Measurements from ENCODE around the gene DCAF16. TPM values are rescaled to one million over a fixed set of nuclear protein-coding genes. Genes with fewer than 3 reads are reported as not detected.

The DCAF16 gene
- total RNA-seq, 1 experiment from 2014 or later: 34.8 TPM

GRCh38 chr4:17753646-17754045 lies 56.9 kb downstream of the DCAF16 start:
- H3K4me1 Mint-ChIP-seq (ENCODE audit: low read depth, unreplicated experiment): no peaks in the 10 kb centered on the region
- no peak overlapping the region for H3K4me3 Mint-ChIP-seq (ENCODE audit: low read depth, unreplicated experiment)
- H3K9me3 Mint-ChIP-seq (ENCODE audit: low read depth, unreplicated experiment): no peaks in the 10 kb centered on the region
- TF ChIP-seq CTCF (IDR thresholded peaks at IDR 0.05; ENCODE audit: unreplicated experiment): no peak
- CTCF ChIA-PET: interaction anchor here (0.6 kb wide), 1 partner anchor 89 kb away, joined by 3 read pairs; no protein-coding TSS in a partner anchor
- H3K36me3 Mint-ChIP-seq (ENCODE audit: insufficient read depth, unreplicated experiment): no peaks in the 10 kb centered on the region
- DNase-seq: no peak
- no peak overlapping the region for H3K27ac Mint-ChIP-seq (ENCODE audit: unreplicated experiment)
- H3K27me3 Mint-ChIP-seq (ENCODE audit: unreplicated experiment): peaks cover 8% of the 10 kb centered on the region
- intact Hi-C loops (cut with micrococcal nuclease; ENCODE audit: unreplicated experiment): no loop called here
- no TSS peak for BruUV-seq (replicated peaks)

Other genes starting within 250 kb of the DCAF16 start
- gene LAP3, start 233.6 kb downstream of the DCAF16 start, total RNA-seq (2022): 70.6 and 123 TPM in 2 replicates
- 27.2 and 33.3 TPM in 2 replicates for gene MED28, start 196.1 kb downstream of the DCAF16 start, total RNA-seq (2022)
- gene FAM184B, start 29.1 kb downstream of the DCAF16 start, total RNA-seq (2022): 0.09 and 0.10 TPM in 2 replicates
- gene NCAPG, start 222 bp upstream of the DCAF16 start, total RNA-seq (2022): 26.9 and 35.3 TPM in 2 replicates
- 14.4 and 15.4 TPM in 2 replicates for gene LCORL, start 211.0 kb upstream of the DCAF16 start, total RNA-seq (2022)

All from Calu3 (cell line).